Esophagus muscularis mucosa (tissue), 4 donors: ENCODE results near the gene PTPRS.

Experiments
- CTCF ChIP-seq, 3 experiments: fragments of 200-600 bp in 2 of 3; fragments of 450-650 bp in 1 of 3; sonication (generic) in 2 of 3; IDR thresholded peaks; one replicate each; pipeline ENCODE4 v1.5.1; 2017 to 2019; ENCODE audit warnings: antibody characterized with exemption in 3 of 3, mild to moderate bottlenecking in 2 of 3, moderate library complexity in 1 of 3
- EP300 ChIP-seq: sonication (generic); formaldehyde crosslinking; IDR thresholded peaks from one replicate; pipeline ENCODE4 v1.6.1; 2017; ENCODE audit warnings: antibody characterized with exemption
- POLR2A ChIP-seq: fragments of 450-650 bp; IDR thresholded peaks from one replicate; pipeline ENCODE4 v1.6.1; 2017; ENCODE audit warnings: antibody characterized with exemption, moderate library complexity, mild to moderate bottlenecking, low read depth
- POLR2AphosphoS5 ChIP-seq, 2 donors: sonication (generic); formaldehyde crosslinking; IDR thresholded peaks; one replicate each; pipeline ENCODE4 v1.6.1; 2017; ENCODE audit warnings: antibody characterized with exemption in 2 of 2

GRCh38 chr19:5324947-5325346, 15.7 kb downstream of the PTPRS start:
- no peak for TF ChIP-seq POLR2AphosphoS5 (IDR thresholded peaks at IDR 0.05)
- TF ChIP-seq CTCF (IDR thresholded peaks at IDR 0.05): no peak
- no peak for TF ChIP-seq EP300
- TF ChIP-seq POLR2A: no peak
